SK-N-MC (cell line): Measurements from ENCODE around the gene TMEM63A.
A peak's percentile ranks its signal among the peaks of the same experiment; 100 is the strongest.

Experiments used
- DNase-seq: peaks from one replicate; pipeline ENCODE4 v3.0.0-alpha.2; 2011; ENCODE audit warnings: low read depth, low spot score
- H3K27ac ChIP-seq: fragments of 200-600 bp; sonication (generic); 2 replicates; pipeline ENCODE4 v1.5.1; 2016; ENCODE audit warnings: mixed run types
- H3K36me3 ChIP-seq: fragments of 200-600 bp; sonication (generic); 2 replicates; pipeline ENCODE4 v1.6.1; 2017; ENCODE audit warnings: antibody characterized with exemption, low read length, mixed read lengths; ENCODE audit not compliant: insufficient read depth
- H3K4me3 ChIP-seq: fragments of 200-600 bp; sonication (generic); 2 replicates; pipeline ENCODE4 v1.5.1; 2016
- H3K9ac ChIP-seq: fragments of 200-600 bp; sonication (generic); 2 replicates; pipeline ENCODE4 v1.8.0; 2017; ENCODE audit warnings: mixed run types, mixed read lengths; ENCODE audit not compliant: insufficient read length
- H3K9me3 ChIP-seq: fragments of 200-600 bp; sonication (generic); 2 replicates; pipeline ENCODE4 v1.6.1; 2017; ENCODE audit warnings: low read depth, mild to moderate bottlenecking, antibody characterized with exemption, low read length, moderate library complexity, mixed read lengths
- EZH2 ChIP-seq: fragments of 200-600 bp; sonication (generic); IDR thresholded peaks from one replicate; pipeline ENCODE4 v1.6.1; 2017; ENCODE audit warnings: antibody characterized with exemption
- FOXP2 ChIP-seq: optimal IDR thresholded peaks from 2 replicates; pipeline ENCODE3; 2011; ENCODE audit warnings: mild to moderate bottlenecking, moderate library complexity; ENCODE audit not compliant: insufficient read depth; ENCODE audit errors: extremely low read length, control extremely low read depth
- POLR2AphosphoS5 ChIP-seq: IDR thresholded peaks from 2 replicates; pipeline ENCODE4 v1.6.1; 2012; ENCODE audit warnings: mild to moderate bottlenecking, low read depth, low read length, borderline replicate concordance

TMEM63A gene

GRCh38 chr1:225848030-225848955, 33.9 kb downstream of the TMEM63A start:
- Histone ChIP-seq H3K9ac (no peak overlapping the region), H3K4me3 (no peak overlapping the region), H3K9me3 (no peaks in the 10 kb centered on the region), H3K36me3 (no peaks in the 10 kb centered on the region), H3K27ac (no peak overlapping the region)
- TF ChIP-seq FOXP2 (no peak), POLR2AphosphoS5 (no peak), EZH2 (no peak)
- no peak for DNase-seq

- TF ChIP-seq FOXP2 (no peak), EZH2 (no peak), POLR2AphosphoS5 (no peak)
- no peak for DNase-seq
- Histone ChIP-seq H3K27ac (no peak overlapping the region), H3K36me3 (no peaks in the 10 kb centered on the region), H3K9me3 (no peaks in the 10 kb centered on the region), H3K9ac (no peak overlapping the region), H3K4me3 (no peak overlapping the region)
Observed at GRCh38 chr1:225847610-225848009, 34.6 kb downstream of the TMEM63A start.

GRCh38 chr1:225846331-225847310, 35.6 kb downstream of the TMEM63A start:
- H3K9ac ChIP-seq, result no peak overlapping the region

GRCh38 chr1:225845571-225846259, 36.5 kb downstream of the TMEM63A start:
- H3K9me3 ChIP-seq, result no peaks in the 10 kb centered on the region
- DNase-seq, result peak; percentile 18
- H3K27ac ChIP-seq, result no peak overlapping the region
- H3K9ac ChIP-seq, result no peak overlapping the region
- H3K4me3 ChIP-seq, result no peak overlapping the region
- H3K36me3 ChIP-seq, result no peaks in the 10 kb centered on the region
- no peak for TF ChIP-seq FOXP2
- no peak for TF ChIP-seq POLR2AphosphoS5

More at GRCh38 chr1:225846331-225847310, 35.6 kb downstream of the TMEM63A start:
- no peaks in the 10 kb centered on the region for H3K9me3 ChIP-seq
- no peak for DNase-seq
- TF ChIP-seq FOXP2 (no peak), EZH2 (no peak), POLR2AphosphoS5 (no peak)
- H3K27ac ChIP-seq, result no peak overlapping the region
- H3K4me3 ChIP-seq, result no peak overlapping the region
- no peaks in the 10 kb centered on the region for H3K36me3 ChIP-seq

- no peak for DNase-seq
- no peak overlapping the region for H3K27ac ChIP-seq
- H3K9me3 ChIP-seq, result no peaks in the 10 kb centered on the region
- H3K4me3 ChIP-seq, result no peak overlapping the region
- H3K36me3 ChIP-seq, result no peaks in the 10 kb centered on the region
- no peak for TF ChIP-seq EZH2
- TF ChIP-seq FOXP2, result no peak
- H3K9ac ChIP-seq, result no peak overlapping the region
Observed at GRCh38 chr1:225845097-225845496, 37.1 kb downstream of the TMEM63A start.

GRCh38 chr1:225844236-225845061, 37.7 kb downstream of the TMEM63A start:
- TF ChIP-seq POLR2AphosphoS5 (no peak), FOXP2 (no peak), EZH2 (no peak)
- Histone ChIP-seq H3K9me3 (no peaks in the 10 kb centered on the region), H3K4me3 (no peak overlapping the region), H3K27ac (no peak overlapping the region), H3K36me3 (no peaks in the 10 kb centered on the region), H3K9ac (no peak overlapping the region)
- DNase-seq, result no peak

GRCh38 chr1:225843426-225843795, 38.8 kb downstream of the TMEM63A start:
- Histone ChIP-seq H3K27ac (no peak overlapping the region), H3K9ac (no peak overlapping the region), H3K36me3 (no peaks in the 10 kb centered on the region), H3K9me3 (no peaks in the 10 kb centered on the region), H3K4me3 (no peak overlapping the region)
- DNase-seq, result no peak
- TF ChIP-seq FOXP2 (no peak), EZH2 (no peak), POLR2AphosphoS5 (no peak)
